Common myeloid progenitor, CD34-positive (primary cell): ENCODE results near the gene SYT12.

Experiments used
- CTCF ChIA-PET: fragments of 350-600 bp; sonication (Branson Sonifier 250); formaldehyde crosslinking; loops from one replicate; lab custom pipeline; 2021; ENCODE audit warnings: antibody characterized with exemption; lab: Charles Lee
- POLR2A ChIA-PET: fragments of 350-600 bp; sonication (Branson Sonifier 250); formaldehyde crosslinking; loops from one replicate; lab custom pipeline; 2021; ENCODE audit warnings: antibody characterized with exemption; lab: Charles Lee
- DNase-seq, 3 donors: peaks; one replicate each; pipeline versions ENCODE4 v3.0.0 to v3.0.0-alpha.2; 2013
- H3K27ac ChIP-seq, 2 experiments: 1 replicate in 1 of 2; 2 replicates in 1 of 2; pipeline ENCODE4 v1.7.0; 2013; ENCODE audit warnings: inconsistent platforms in 2 of 2, low read length in 2 of 2, mild to moderate bottlenecking in 2 of 2, low read depth in 1 of 2, moderate library complexity in 1 of 2; ENCODE audit not compliant: severe bottlenecking in 2 of 2, insufficient read depth in 1 of 2, poor library complexity in 1 of 2
- H3K27me3 ChIP-seq, 5 experiments: replicated peaks in 2 of 5; 1 replicate in 3 of 5; 2 replicates in 2 of 5; pipeline versions ENCODE4 v1.6.1 to v1.7.0; 2013; ENCODE audit warnings: low read length in 4 of 5, mild to moderate bottlenecking in 2 of 5, moderate library complexity in 2 of 5, inconsistent platforms in 1 of 5; ENCODE audit not compliant: insufficient read depth in 5 of 5, control insufficient read depth in 4 of 5
- H3K36me3 ChIP-seq, 4 experiments: 1 replicate in 2 of 4; 2 replicates in 2 of 4; pipeline versions ENCODE4 v1.6.1 to v1.7.0; 2013; ENCODE audit warnings: low read length in 3 of 4, control low read depth in 1 of 4, mild to moderate bottlenecking in 1 of 4; ENCODE audit not compliant: control insufficient read depth in 4 of 4, insufficient read depth in 4 of 4
- H3K4me1 ChIP-seq, 4 experiments: 1 replicate in 3 of 4; 2 replicates in 1 of 4; pipeline versions ENCODE4 v1.6.1 to v1.7.1; 2013; ENCODE audit warnings: low read length in 3 of 4, mild to moderate bottlenecking in 3 of 4, control low read depth in 1 of 4, inconsistent platforms in 1 of 4, moderate library complexity in 1 of 4; ENCODE audit not compliant: control insufficient read depth in 4 of 4, insufficient read depth in 4 of 4; ENCODE audit errors: control extremely low read depth in 1 of 4
- H3K4me3 ChIP-seq, 7 experiments: 1 replicate in 4 of 7; 2 replicates in 3 of 7; pipeline versions ENCODE4 v1.5.1 to v1.7.0; 2013; ENCODE audit warnings: mild to moderate bottlenecking in 7 of 7, low read length in 6 of 7, moderate library complexity in 6 of 7, inconsistent platforms in 2 of 7, low read depth in 2 of 7, control low read depth in 1 of 7; ENCODE audit not compliant: insufficient read depth in 4 of 7, control insufficient read depth in 1 of 7; ENCODE audit errors: extremely low read depth in 1 of 7
- H3K9me3 ChIP-seq, 5 experiments: 1 replicate in 4 of 5; 2 replicates in 1 of 5; pipeline versions ENCODE4 v1.6.1 to v1.7.1; 2013; ENCODE audit warnings: low read length in 4 of 5, mild to moderate bottlenecking in 2 of 5, inconsistent platforms in 1 of 5, low read depth in 1 of 5, moderate library complexity in 1 of 5; ENCODE audit not compliant: control insufficient read depth in 4 of 5, insufficient read depth in 2 of 5; ENCODE audit errors: control extremely low read depth in 1 of 5
- WGBS: methylation state at CpG from one replicate; pipeline ENCODE4 v1.1.5; 2013; ENCODE audit not compliant: insufficient coverage; 5-methylcytosine and 5-hydroxymethylcytosine counted together

SYT12 gene

DNA sequence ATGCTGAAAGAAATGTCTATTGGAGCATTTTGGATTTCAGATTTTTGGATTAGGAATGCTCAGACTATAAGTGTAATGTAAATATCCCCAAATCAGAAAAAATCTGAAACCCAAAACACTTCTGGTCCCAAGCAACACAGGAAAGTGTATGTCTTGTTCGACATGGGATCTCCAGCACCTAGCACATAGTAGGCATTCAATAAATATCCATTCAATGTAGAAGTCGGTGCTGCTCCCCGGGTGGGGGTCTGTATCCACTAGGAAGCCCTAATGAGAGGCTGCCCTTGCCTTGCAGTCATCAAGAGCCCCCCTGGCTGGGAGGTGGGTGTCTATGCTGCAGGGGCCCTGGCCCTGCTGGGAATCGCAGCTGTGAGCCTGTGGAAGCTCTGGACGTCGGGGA is 11.4 kb downstream of the SYT12 start:
- Histone ChIP-seq H3K27me3 (peaks cover 2 to 58% (median 23%) of the 10 kb centered on the region in 5 experiments), H3K27ac (no peak overlapping the region), H3K4me1 (peaks cover 0 to 7% (median 0%) of the 10 kb centered on the region in 4 experiments), H3K36me3 (no peaks in the 10 kb centered on the region), H3K4me3 (no peak overlapping the region), H3K9me3 (no peaks in the 10 kb centered on the region)
- 82% methylated on average over 2 of the region's 6 CpGs for WGBS
- ChIA-PET CTCF (no interaction called here), POLR2A (no interaction called here)
- no peak for DNase-seq

- 90% methylated on average over 7 of the region's 12 CpGs for WGBS
- H3K27me3 ChIP-seq = peaks cover 0 to 44% (median 8%) of the 10 kb centered on the region in 5 experiments
- no peaks in the 10 kb centered on the region for H3K4me1 ChIP-seq
- no peaks in the 10 kb centered on the region for H3K36me3 ChIP-seq
- CTCF ChIA-PET = interaction anchor here (0.9 kb wide), 1 partner anchor 32 kb away, joined by 3 read pairs; no protein-coding TSS in a partner anchor
- no peak overlapping the region for H3K27ac ChIP-seq
- POLR2A ChIA-PET = no interaction called here
- H3K4me3 ChIP-seq = no peak overlapping the region
- DNase-seq = no peak
- no peaks in the 10 kb centered on the region for H3K9me3 ChIP-seq
Observed at GRCh38 chr11:67040147-67040546, 17.2 kb downstream of the SYT12 start.

GRCh38 chr11:67041602-67042001 is 18.7 kb downstream of the SYT12 start:
- POLR2A ChIA-PET = no interaction called here
- H3K4me3 ChIP-seq = no peak overlapping the region
- 100% methylated on average over 1 of the region's 3 CpGs for WGBS
- no peaks in the 10 kb centered on the region for H3K36me3 ChIP-seq
- CTCF ChIA-PET = interaction anchor here (1.8 kb wide), 1 partner anchor 14 kb away, joined by 4 read pairs; no protein-coding TSS in a partner anchor
- peaks cover 0 to 49% (median 8%) of the 10 kb centered on the region in 5 experiments for H3K27me3 ChIP-seq
- no peak overlapping the region for H3K27ac ChIP-seq
- H3K9me3 ChIP-seq = no peaks in the 10 kb centered on the region
- H3K4me1 ChIP-seq = no peaks in the 10 kb centered on the region
- DNase-seq = no peak

DNA sequence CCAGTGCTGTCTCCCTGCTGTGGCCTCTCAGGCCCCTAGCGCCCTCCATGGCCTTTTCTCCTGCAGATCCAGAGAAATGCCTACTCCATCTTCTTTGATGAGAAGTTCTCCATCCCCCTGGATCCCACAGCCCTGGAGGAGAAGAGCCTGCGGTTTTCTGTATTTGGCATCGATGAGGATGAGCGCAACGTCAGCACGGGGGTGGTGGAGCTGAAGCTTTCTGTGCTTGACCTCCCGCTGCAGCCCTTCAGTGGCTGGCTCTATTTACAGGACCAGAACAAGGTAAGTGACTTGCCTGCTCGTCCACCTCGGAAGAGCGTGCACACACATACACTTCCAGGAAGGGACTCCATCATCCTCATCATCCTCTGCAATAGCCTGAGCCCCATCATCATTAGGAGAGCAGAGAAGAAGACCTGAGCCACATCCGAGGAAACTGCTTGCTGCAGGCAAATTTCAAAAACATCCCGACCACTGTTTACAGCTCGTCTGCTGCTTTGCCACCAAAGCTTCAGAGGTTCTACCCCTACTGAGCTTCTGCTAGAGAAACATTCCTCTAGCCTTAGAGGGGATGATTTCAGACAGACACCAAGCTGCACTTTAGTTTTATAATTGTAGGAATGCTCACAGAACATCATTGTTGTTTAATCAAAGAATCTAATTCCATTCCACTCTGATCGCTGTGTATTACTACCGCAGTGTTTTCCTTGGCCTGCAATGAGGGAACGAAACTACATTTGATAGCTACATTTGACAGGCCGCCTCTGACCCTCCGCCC is 20.8 kb downstream of the SYT12 start:
- DNase-seq = no peak
- Histone ChIP-seq H3K9me3 (no peaks in the 10 kb centered on the region), H3K4me1 (no peaks in the 10 kb centered on the region), H3K36me3 (no peaks in the 10 kb centered on the region), H3K27ac (no peak overlapping the region), H3K4me3 (no peak overlapping the region), H3K27me3 (peaks cover 0 to 47% (median 8%) of the 10 kb centered on the region in 5 experiments)
- whole genome bisulfite sequencing = 96% methylated on average over 15 of the region's 18 CpGs
- ChIA-PET CTCF (interaction anchor here (1.0 kb wide), 2 partner anchors 10 to 16 kb away, joined by 3 read pairs; no protein-coding TSS in a partner anchor), POLR2A (interaction anchor here (0.6 kb wide), 1 partner anchor 10 kb away, joined by 3 read pairs; no protein-coding TSS in a partner anchor)

GRCh38 chr11:67044496-67044895 is 21.6 kb downstream of the SYT12 start:
- H3K27ac ChIP-seq = no peak overlapping the region
- CTCF ChIA-PET = interaction anchor here (1.0 kb wide), 1 partner anchor 9 kb away, joined by 3 read pairs; no protein-coding TSS in a partner anchor
- WGBS = 57% methylated on average over 5 of the region's 14 CpGs
- no peak overlapping the region for H3K4me3 ChIP-seq
- H3K27me3 ChIP-seq = peaks cover 0 to 47% (median 8%) of the 10 kb centered on the region in 5 experiments
- peak in 2 of 3 donors; percentile 34 to 41 for DNase-seq
- no peaks in the 10 kb centered on the region for H3K9me3 ChIP-seq
- POLR2A ChIA-PET = interaction anchor here (0.6 kb wide), 1 partner anchor 9 kb away, joined by 3 read pairs; no protein-coding TSS in a partner anchor
- H3K36me3 ChIP-seq = no peaks in the 10 kb centered on the region
- no peaks in the 10 kb centered on the region for H3K4me1 ChIP-seq

DNA sequence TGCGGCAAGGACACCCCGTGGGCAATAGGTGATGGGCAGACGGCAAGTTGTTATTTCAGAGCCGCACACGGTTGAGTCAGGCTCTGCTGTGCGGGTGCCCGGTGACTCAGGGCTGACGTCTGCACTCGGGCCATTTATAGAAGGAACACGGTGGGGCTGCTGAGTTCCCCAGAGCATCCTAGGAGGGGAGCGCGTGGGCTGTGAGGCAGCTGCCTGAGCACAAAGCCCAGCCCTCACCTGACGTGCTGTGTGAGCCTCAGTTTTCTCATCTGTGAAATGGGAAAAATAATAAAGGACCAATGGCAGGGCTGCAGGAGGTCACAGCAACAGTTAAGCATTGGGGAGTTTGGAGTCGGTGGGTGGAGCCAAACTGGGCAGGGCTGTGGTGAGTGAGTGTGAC is 22.4 kb downstream of the SYT12 start:
- H3K9me3 ChIP-seq = no peaks in the 10 kb centered on the region
- WGBS = 90% methylated on average over 13 of the region's 14 CpGs
- DNase-seq = no peak
- H3K27ac ChIP-seq = no peak overlapping the region
- POLR2A ChIA-PET = no interaction called here
- H3K27me3 ChIP-seq = peaks cover 0 to 47% (median 8%) of the 10 kb centered on the region in 5 experiments
- H3K4me1 ChIP-seq = no peaks in the 10 kb centered on the region
- no peak overlapping the region for H3K4me3 ChIP-seq
- CTCF ChIA-PET = interaction anchor here (0.6 kb wide), 1 partner anchor 656 kb away, joined by 3 read pairs; no protein-coding TSS in a partner anchor
- H3K36me3 ChIP-seq = no peaks in the 10 kb centered on the region
